ACC112 (cell line): ENCODE results near the gene NEBL.
"Not testable (repeated sequence)": the region's sequence is repeated elsewhere in the genome, so short reads cannot be mapped to it uniquely, and the experiment has no call there.

Experiments
- H2AFZ ChIP-seq: fragments of 200-600 bp; sonication (generic); one replicate; pipeline ENCODE4 v1.6.0; 2017; ENCODE audit warnings: antibody characterized with exemption, low read length; ENCODE audit not compliant: unreplicated experiment
- H3K27ac ChIP-seq: fragments of 200-600 bp; sonication (generic); 2 replicates; pipeline ENCODE4 v1.5.1; 2014; ENCODE audit warnings: low read depth, mild to moderate bottlenecking, antibody characterized with exemption, low read length, moderate library complexity
- H3K27me3 ChIP-seq: fragments of 200-600 bp; sonication (generic); 2 replicates; pipeline ENCODE4 v1.6.1; 2014; ENCODE audit warnings: mild to moderate bottlenecking, antibody characterized with exemption, low read length, moderate library complexity, mixed read lengths; ENCODE audit not compliant: insufficient read depth
- H3K36me3 ChIP-seq: fragments of 200-600 bp; sonication (generic); 2 replicates; pipeline ENCODE4 v1.6.1; 2016; ENCODE audit warnings: mild to moderate bottlenecking, antibody characterized with exemption, low read length, moderate library complexity, mixed read lengths; ENCODE audit not compliant: insufficient read depth
- H3K4me1 ChIP-seq: fragments of 200-600 bp; sonication (generic); one replicate; pipeline ENCODE4 v1.6.1; 2016; ENCODE audit warnings: low read length, mixed read lengths; ENCODE audit not compliant: insufficient read depth, unreplicated experiment, control insufficient read depth
- H3K4me3 ChIP-seq: fragments of 200-600 bp; sonication (generic); 2 replicates; pipeline ENCODE4 v1.5.1; 2014; ENCODE audit warnings: mild to moderate bottlenecking, low read depth, low read length
- H3K79me2 ChIP-seq: fragments of 200-600 bp; sonication (generic); one replicate; pipeline ENCODE4 v1.6.0; 2016; ENCODE audit warnings: low read length; ENCODE audit not compliant: control insufficient read depth, unreplicated experiment, insufficient read depth

Gene NEBL, protein sequence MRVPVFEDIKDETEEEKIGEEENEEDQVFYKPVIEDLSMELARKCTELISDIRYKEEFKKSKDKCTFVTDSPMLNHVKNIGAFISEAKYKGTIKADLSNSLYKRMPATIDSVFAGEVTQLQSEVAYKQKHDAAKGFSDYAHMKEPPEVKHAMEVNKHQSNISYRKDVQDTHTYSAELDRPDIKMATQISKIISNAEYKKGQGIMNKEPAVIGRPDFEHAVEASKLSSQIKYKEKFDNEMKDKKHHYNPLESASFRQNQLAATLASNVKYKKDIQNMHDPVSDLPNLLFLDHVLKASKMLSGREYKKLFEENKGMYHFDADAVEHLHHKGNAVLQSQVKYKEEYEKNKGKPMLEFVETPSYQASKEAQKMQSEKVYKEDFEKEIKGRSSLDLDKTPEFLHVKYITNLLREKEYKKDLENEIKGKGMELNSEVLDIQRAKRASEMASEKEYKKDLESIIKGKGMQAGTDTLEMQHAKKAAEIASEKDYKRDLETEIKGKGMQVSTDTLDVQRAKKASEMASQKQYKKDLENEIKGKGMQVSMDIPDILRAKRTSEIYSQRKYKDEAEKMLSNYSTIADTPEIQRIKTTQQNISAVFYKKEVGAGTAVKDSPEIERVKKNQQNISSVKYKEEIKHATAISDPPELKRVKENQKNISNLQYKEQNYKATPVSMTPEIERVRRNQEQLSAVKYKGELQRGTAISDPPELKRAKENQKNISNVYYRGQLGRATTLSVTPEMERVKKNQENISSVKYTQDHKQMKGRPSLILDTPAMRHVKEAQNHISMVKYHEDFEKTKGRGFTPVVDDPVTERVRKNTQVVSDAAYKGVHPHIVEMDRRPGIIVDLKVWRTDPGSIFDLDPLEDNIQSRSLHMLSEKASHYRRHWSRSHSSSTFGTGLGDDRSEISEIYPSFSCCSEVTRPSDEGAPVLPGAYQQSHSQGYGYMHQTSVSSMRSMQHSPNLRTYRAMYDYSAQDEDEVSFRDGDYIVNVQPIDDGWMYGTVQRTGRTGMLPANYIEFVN

GRCh38 chr10:20897146-20897825, at the start of gene NEBL:
NEBL (minus strand) TSS chr10:20897311; CDS start chr10:20897205, 106 bp downstream.
- Histone ChIP-seq H3K36me3 (no peaks in the 10 kb centered on the region), H3K4me3 (no peak within 1 kb of the TSS), H3K27me3 (no peaks in the 10 kb centered on the region), H3K27ac (no peak within 1 kb of the TSS), H3K4me1 (no peaks in the 10 kb centered on the region), H3K79me2 (no peaks in the 10 kb centered on the region), H2AFZ (no peak within 1 kb of the TSS)

- no peaks in the 10 kb centered on the region for H3K4me1 ChIP-seq
- no peak overlapping the region for H3K4me3 ChIP-seq
- H2AFZ ChIP-seq: no peak overlapping the region
- no peak overlapping the region for H3K27ac ChIP-seq
- H3K79me2 ChIP-seq: no peaks in the 10 kb centered on the region
- H3K27me3 ChIP-seq: no peaks in the 10 kb centered on the region
- H3K36me3 ChIP-seq: no peaks in the 10 kb centered on the region
These were observed 48.6 kb upstream of the NEBL start for GRCh38 chr10:20945546-20946332.

GRCh38 chr10:20944789-20945502, 47.8 kb upstream of the NEBL start:
- Histone ChIP-seq H3K27me3 (no peaks in the 10 kb centered on the region), H2AFZ (no peak overlapping the region), H3K4me1 (no peaks in the 10 kb centered on the region), H3K79me2 (no peaks in the 10 kb centered on the region), H3K27ac (no peak overlapping the region), H3K4me3 (no peak overlapping the region), H3K36me3 (no peaks in the 10 kb centered on the region)

DNA sequence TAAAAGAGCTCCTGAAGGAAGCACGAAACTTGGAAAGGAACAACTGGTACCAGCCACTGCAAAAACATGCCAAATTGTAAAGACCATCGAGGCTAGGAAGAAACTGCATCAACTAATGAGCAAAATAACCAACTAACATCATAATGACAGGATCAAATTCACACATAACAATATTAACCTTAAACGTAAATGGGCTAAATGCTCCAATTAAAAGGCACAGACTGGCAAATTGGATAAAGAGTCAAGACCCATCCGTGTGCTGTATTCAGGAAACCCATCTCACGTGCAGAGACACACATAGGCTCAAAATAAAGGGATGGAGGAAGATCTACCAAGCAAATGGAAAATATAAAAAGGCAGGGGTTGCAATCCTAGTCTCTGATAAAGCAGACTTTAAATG, 42.3 kb upstream of the NEBL start:
- H3K36me3 ChIP-seq, H3K4me3 ChIP-seq, H3K27me3 ChIP-seq, H3K27ac ChIP-seq, H3K4me1 ChIP-seq, H3K79me2 ChIP-seq, H2AFZ ChIP-seq: not testable (repeated sequence)

GRCh38 chr10:20936396-20936795, 39.3 kb upstream of the NEBL start:
- H3K79me2 ChIP-seq: no peaks in the 10 kb centered on the region
- H2AFZ ChIP-seq: peak overlapping the region; percentile 1
- H3K4me1 ChIP-seq: peaks cover 5% of the 10 kb centered on the region
- H3K27ac ChIP-seq: no peak overlapping the region
- no peaks in the 10 kb centered on the region for H3K27me3 ChIP-seq
- no peak overlapping the region for H3K4me3 ChIP-seq
- no peaks in the 10 kb centered on the region for H3K36me3 ChIP-seq

- Histone ChIP-seq H3K4me1 (peaks cover 5% of the 10 kb centered on the region), H3K36me3 (no peaks in the 10 kb centered on the region), H3K27ac (no peak overlapping the region), H2AFZ (no peak overlapping the region), H3K27me3 (no peaks in the 10 kb centered on the region), H3K79me2 (no peaks in the 10 kb centered on the region), H3K4me3 (no peak overlapping the region)
These were observed 38.8 kb upstream of the NEBL start for GRCh38 chr10:20935931-20936330.

DNA sequence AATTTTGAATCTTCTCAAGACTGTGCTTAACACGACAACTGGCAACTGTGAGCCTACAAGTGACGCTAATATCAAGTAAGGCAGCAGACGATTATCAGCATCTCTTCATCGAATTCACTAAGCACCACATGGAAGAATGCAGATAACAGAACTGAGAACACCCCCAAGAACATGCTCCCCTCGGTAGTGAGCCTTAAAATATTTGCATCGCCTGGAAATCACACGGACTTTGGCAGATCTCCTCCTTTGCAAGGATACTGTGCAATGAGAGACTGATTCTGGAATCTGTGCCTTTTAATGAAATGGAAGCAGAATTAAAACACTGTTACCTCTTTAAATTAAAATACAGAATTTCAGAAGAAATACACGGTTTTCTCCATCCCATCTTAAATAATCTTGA, 38.2 kb upstream of the NEBL start:
- Histone ChIP-seq H3K4me1 (peaks cover 5% of the 10 kb centered on the region), H3K27ac (no peak overlapping the region), H3K79me2 (no peaks in the 10 kb centered on the region), H3K27me3 (no peaks in the 10 kb centered on the region), H3K36me3 (no peaks in the 10 kb centered on the region), H3K4me3 (no peak overlapping the region), H2AFZ (no peak overlapping the region)

DNA sequence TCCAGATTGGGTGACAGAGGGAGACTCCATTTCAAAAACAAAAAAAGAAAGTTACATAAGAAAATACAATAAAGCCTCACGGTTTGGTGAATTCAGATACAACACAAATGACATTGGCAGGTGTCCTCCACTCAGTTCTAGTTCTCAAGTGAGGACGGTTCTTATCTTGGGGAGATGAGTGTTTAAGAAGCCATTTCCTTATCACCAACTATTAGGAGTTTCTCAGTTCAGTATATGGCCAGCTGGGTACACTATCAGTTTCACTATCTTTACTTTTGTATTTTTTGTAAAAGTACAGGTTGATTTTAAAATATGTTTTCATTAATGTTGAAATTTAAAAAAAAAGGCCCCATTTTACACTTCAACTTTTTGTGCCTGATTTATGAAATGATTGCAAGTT, 36.6 kb upstream of the NEBL start:
- Histone ChIP-seq H3K27ac (no peak overlapping the region), H2AFZ (no peak overlapping the region), H3K4me3 (no peak overlapping the region), H3K36me3 (no peaks in the 10 kb centered on the region), H3K79me2 (no peaks in the 10 kb centered on the region), H3K27me3 (no peaks in the 10 kb centered on the region), H3K4me1 (peaks cover 5% of the 10 kb centered on the region)

- no peak overlapping the region for H3K27ac ChIP-seq
- H3K79me2 ChIP-seq: no peaks in the 10 kb centered on the region
- no peaks in the 10 kb centered on the region for H3K36me3 ChIP-seq
- H3K4me3 ChIP-seq: no peak overlapping the region
- H2AFZ ChIP-seq: no peak overlapping the region
- H3K27me3 ChIP-seq: no peaks in the 10 kb centered on the region
- H3K4me1 ChIP-seq: peaks cover 5% of the 10 kb centered on the region
These were observed 35.6 kb upstream of the NEBL start for GRCh38 chr10:20932606-20933126.
